GM10248 (cell line): ENCODE data around the gene FAF2.

Experiments
- CTCF ChIA-PET: fragments of 300-600 bp; sonication (Branson Sonifier 250); formaldehyde crosslinking; extraction: SDS; loops from one replicate; lab custom pipeline; 2021; ENCODE audit warnings: antibody characterized with exemption; lab: Yijun Ruan, JAX
- POLR2A ChIA-PET: fragments of 350-650 bp; sonication (Branson Sonifier 250); formaldehyde crosslinking; extraction: SDS; loops from one replicate; lab custom pipeline; 2020; ENCODE audit warnings: antibody characterized with exemption; lab: Yijun Ruan, JAX
- DNase-seq: peaks from one replicate; pipeline ENCODE4 v3.0.0; 2012; ENCODE audit errors: extremely low spot score
- TF ChIP-seq, protein P1 (sequence below): IDR thresholded peaks from 2 replicates; pipeline ENCODE4 v1.5.1; 2012; ENCODE audit warnings: mild to moderate bottlenecking, low read depth; ENCODE audit errors: extremely low read depth, missing control alignments, control extremely low read depth

FAF2 gene

GRCh38 chr5:176491101-176491502, 42.9 kb downstream of the FAF2 start:
- TF ChIP-seq, protein P1, sequence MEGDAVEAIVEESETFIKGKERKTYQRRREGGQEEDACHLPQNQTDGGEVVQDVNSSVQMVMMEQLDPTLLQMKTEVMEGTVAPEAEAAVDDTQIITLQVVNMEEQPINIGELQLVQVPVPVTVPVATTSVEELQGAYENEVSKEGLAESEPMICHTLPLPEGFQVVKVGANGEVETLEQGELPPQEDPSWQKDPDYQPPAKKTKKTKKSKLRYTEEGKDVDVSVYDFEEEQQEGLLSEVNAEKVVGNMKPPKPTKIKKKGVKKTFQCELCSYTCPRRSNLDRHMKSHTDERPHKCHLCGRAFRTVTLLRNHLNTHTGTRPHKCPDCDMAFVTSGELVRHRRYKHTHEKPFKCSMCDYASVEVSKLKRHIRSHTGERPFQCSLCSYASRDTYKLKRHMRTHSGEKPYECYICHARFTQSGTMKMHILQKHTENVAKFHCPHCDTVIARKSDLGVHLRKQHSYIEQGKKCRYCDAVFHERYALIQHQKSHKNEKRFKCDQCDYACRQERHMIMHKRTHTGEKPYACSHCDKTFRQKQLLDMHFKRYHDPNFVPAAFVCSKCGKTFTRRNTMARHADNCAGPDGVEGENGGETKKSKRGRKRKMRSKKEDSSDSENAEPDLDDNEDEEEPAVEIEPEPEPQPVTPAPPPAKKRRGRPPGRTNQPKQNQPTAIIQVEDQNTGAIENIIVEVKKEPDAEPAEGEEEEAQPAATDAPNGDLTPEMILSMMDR, result no peak
- ChIA-PET POLR2A (no interaction called here), CTCF (interaction anchor here (1.3 kb wide), 1 partner anchor 83 kb away, joined by 3 read pairs; no protein-coding TSS in a partner anchor)
- DNase-seq, result no peak

GRCh38 chr5:176491901-176492300, 43.7 kb downstream of the FAF2 start:
- DNase-seq, result no peak
- CTCF ChIA-PET, result interaction anchor here (0.7 to 1.4 kb wide), 3 partner anchors 10 to 75 kb away, joined by 3 to 6 read pairs (median 5); partner anchors contain the start of gene CLTB
- POLR2A ChIA-PET, result no interaction called here
- TF ChIP-seq, protein P1, result no peak

DNA sequence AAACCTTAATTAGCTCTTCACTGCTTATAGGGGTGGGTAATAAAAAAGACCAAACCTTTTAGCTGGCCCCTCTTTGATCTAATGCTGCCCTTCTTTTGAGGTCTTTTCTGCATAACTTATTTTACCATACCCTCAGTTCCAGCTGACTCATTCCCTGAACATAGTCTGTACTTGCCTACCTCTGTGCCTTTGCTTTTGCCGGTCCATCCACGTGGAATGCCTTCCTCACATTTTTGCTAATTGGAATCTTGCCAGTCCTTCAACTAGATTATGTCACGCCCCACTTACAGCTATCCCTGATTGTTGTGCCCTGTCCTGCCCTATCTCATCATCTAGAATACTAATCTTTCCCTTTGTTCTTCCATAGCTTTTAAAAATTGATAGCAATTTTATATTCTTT, 44.2 kb downstream of the FAF2 start:
- POLR2A ChIA-PET, result no interaction called here
- DNase-seq, result no peak
- TF ChIP-seq, protein P1, result no peak
- CTCF ChIA-PET, result interaction anchor here (0.7 to 1.4 kb wide), 3 partner anchors 9 to 76 kb away, joined by 3 to 6 read pairs (median 5); partner anchors contain the start of gene CLTB

DNA sequence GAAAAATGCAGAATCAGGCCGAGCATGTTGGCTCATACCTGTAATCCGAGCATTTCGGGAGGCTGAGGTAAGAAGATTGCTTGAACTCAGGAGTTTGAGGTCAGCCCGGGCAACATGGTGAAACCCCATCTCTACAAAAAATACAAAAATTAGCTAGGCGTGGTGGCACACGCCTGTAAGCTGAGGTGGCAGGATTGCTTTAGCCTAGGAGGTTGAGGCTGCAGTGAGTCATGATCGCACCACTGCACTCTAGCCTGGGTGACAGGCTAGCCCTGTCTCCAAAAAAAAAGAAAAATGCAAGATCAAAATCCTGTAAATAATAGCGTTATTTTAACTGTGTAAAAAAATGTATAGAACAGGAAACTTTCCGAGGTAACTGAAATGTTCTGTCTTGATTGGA, 49.7 kb downstream of the FAF2 start:
- DNase-seq, result no peak
- TF ChIP-seq, protein P1, result no peak
- ChIA-PET POLR2A (no interaction called here), CTCF (no interaction called here)

GRCh38 chr5:176499273-176499672, 51.1 kb downstream of the FAF2 start:
- DNase-seq, result no peak
- TF ChIP-seq, protein P1, result no peak
- ChIA-PET CTCF (no interaction called here), POLR2A (no interaction called here)

- no peak for DNase-seq
- TF ChIP-seq, protein P1, result no peak
- CTCF ChIA-PET, result no interaction called here
- POLR2A ChIA-PET, result no interaction called here
Observed at GRCh38 chr5:176500511-176500910, 52.3 kb downstream of the FAF2 start.
